Forelimb muscle (tissue), 1 donor: ENCODE measurements around the gene OR6F1. TPM values are rescaled to one million over a fixed set of nuclear protein-coding genes. Genes with fewer than 3 reads are reported as not detected.
"Not testable (repeated sequence)": the region's sequence is repeated elsewhere in the genome, so short reads cannot be mapped to it uniquely, and the experiment has no call there.

Experiments used
- DNase-seq: peaks from one replicate; pipeline ENCODE4 v3.0.0-alpha.2; 2013; ENCODE audit warnings: low read depth
- polyA plus RNA-seq: library from polyadenylated mRNA; unstranded; fragments of 120-200 nt; gene quantifications from one replicate; pipeline ENCODE4 v1.2.1, GENCODE V29; 2013; ENCODE audit not compliant: insufficient read length

OR6F1 gene
- not detected for polyA plus RNA-seq

DNA sequence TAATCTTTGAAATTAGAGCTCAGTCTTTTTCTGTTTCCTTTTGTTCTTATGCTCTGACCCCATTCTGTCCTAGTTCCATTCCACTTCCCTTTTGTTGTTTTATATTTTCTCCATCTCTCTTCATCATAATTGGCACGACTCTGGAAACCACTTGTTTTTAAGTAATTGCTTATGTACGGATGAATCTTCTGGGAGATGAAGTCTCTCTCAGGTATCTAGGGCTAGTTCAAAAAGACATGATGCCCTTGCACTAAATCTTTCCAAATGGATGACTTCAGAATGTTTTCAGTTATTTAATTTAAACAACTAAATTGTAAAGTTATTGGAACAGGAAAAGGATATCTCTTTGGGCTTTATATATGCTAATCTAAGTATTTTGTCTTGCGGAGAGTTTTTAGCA, at the start of gene OR6F1:
Gene OR6F1 (minus strand): TSS at position 101 of the 400 bp plus-strand sequence. CDS start 3,891 bp downstream, outside the sequence.
- DNase-seq, result no peak

DNA sequence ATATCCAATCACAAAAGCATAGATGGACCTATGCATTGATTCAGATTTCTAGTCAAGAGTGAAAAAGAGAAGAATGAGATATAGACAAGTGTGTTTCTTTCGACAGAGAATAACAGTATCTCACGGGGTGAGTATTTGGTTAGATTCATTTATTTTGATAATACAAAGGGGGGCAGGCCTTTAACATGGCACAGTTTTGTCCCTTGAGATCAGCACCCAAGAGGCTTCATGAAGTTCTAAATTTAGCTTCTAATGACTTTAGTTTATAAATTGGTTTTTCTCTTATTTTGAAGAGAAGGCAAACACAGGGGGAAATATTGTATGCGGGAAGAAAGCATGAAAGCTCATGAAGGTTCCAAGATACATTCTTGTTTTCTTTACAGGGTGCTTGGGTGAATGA, 44.0 kb upstream of the OR6F1 start, which contains the start of gene OR1C1:
Gene OR1C1 (minus strand): TSS at position 101 of the 400 bp plus-strand sequence. CDS start 2,150 bp downstream, outside the sequence.
- DNase-seq, result no peak

DNA sequence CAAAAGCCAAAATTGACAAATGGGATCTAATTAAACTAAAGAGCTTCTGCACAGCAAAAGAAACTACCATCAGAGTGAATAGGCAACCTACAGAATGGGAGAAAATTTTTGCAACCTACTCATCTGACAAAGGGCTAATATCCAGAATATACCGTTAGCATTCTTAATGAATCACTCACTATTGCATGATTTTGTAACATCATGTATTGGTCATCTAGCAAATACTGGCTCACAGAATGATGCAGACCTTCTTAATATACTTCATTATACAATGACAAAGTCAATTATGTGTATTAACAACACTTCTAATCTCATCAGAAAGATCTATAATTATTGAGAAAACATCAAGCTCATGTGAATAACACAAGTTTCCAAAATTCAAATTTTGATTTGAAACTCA, 37.9 kb upstream of the OR6F1 start:
- DNase-seq, result not testable (repeated sequence)

DNA sequence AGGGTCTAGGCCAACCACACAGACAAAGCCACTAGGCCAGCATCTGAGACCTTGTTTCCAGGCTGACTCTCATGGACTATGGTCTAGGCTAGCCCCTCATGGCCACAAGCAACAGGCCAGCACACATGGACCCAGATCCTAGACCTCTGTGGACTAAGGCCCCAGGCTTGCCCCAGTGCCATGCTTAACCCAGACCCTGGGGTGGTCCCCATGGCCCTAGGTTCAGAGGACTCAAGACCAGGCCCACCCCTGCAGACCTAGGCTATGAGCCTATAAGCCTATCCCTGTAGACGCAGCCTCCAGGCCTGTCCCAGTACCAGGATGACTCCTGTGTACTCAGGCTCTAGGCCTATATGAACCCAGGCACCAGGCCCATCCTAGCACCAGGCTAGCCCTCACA, 33.4 kb upstream of the OR6F1 start:
- no peak for DNase-seq

DNA sequence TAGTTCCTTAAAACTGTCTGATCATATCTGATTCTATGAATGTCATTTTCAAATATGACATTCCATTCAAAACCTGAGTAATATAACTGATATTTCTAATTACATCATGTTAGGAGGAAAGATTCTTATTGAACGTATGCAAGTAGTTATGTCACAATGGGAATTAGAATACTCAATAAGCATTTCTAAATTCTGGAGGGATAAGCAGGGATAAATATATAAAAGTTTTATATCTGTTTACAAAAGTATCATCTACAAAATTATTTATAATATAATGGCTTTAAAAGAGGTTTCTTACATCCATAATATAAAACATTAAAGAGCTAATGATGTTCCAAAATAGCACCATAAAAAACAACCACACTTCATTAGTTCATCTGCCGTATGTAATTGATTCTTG, 31.6 kb upstream of the OR6F1 start, which contains the start of gene OR14A2:
Gene OR14A2 (minus strand): TSS at position 101 of the 400 bp plus-strand sequence.
- no peak for DNase-seq

DNA sequence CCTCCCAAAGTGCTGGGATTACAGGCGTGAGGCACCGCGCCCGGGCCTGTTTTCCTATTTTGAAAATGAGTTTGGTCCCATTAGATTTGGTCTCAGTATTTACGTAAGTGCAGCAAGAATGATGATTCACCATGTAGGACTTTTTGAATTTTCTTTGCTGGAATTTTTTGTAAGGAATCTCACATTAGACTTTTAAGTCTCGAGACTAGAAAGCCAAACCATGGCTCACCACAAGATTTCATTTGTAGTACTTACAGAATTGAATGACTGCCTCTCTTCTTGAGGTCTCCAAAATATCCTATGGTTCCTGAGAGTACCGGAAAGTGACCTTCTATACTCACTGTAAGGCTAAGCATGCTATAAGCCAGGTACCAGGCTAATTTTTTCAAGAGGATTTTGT, 31.2 kb upstream of the OR6F1 start:
- no peak for DNase-seq

DNA sequence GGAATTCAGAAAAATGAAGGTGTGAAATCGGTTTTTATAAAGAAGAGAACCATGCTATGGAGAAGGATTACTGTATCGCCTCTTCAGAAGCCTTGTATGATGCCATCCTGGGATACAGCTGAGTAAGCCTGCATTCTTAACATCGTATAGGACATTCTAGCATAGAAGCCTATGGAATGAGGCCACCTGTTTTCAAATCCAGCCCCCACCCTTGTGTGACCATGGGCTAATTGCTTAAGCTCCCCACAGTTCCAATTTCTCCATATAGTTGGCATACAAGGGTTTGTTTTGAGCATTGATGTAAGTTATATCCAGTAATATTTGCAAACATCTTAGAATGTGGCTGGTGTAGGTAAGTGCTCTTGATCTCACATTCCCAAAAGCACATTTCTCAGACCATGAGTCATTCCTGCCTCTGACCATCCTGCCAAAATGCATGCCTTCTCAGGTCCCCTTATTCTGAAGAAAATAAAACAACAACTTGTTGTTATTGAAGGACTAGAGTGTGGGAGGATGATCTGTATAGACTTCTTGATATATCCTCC, 30.0 kb upstream of the OR6F1 start:
- no peak for DNase-seq

DNA sequence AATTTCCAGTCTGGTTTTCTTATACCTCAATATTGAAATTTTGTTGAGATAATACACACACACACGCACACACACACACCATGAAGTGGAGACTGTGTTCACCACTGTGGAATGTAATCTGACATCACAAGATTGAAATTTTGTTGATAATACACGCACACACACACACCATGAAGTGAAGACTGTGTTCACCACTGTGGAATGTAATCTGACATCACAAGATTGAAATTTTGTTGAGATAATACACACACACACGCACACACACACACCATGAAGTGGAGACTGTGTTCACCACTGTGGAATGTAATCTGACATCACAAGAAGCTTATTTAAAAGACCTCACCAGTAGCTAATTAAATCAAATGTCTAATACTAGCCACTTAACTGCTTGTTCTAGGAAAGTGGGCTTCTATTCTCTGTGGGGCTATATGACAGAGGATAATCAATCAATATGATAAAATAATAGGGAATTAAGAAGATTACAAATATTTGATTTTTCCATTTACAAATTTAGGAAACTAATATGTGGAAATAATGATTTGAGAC, 25.8 kb upstream of the OR6F1 start:
- not testable (repeated sequence) for DNase-seq

DNA sequence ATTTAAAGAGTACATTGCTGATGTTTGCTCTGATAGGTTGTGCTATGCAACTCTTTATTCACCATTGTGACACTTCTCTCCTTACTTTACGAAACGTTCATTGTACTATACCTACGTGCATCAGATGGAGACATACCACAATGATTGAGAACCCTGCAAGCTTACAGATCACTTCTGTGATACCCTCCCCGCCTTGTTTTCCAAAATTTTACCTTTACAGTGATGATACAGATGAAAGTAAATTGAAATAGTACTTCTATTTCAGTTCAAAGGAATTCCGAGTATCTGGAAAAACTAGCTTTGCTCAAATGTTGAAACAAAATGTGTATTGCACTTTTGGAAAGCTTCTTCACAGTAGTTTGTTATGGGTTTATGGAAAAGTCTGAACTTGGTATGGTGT, 25.3 kb upstream of the OR6F1 start:
- DNase-seq, result no peak

DNA sequence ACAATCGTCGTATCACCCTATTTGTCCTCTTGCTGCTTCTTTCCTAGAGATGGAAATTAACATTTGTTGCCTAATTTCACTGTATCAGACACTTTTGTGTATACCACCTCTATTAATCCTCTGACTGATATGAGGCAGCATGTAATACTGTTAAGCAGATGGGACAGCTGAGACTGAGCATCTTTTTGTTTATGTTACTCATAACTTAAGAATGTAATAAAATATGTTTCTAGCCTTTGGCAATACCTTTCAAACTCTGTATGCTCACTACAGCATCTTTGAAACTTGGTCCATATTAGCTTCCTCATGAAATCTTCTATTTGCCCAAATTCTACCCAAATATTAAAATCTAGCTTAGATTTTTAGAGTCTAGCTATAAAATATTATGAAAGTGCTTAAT, 24.3 kb upstream of the OR6F1 start:
- no peak for DNase-seq

DNA sequence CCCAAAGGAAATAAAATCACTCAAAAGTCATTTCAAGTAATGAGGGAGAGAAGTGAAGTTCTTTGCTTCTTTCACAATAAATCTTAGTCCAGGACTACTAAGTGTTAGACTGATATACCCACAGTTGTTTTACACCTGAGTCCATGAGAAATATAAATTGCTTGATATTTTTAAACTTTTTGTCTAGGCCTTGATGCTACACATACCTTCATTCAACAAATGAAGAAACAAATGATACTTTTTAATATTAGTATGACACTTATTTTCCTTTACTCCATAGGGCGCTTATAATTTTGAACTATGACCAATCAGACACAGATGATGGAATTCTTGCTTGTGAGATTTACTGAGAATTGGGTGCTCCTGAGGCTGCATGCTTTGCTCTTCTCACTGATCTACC, 21.9 kb upstream of the OR6F1 start, which contains the start of gene OR14K1:
Gene OR14K1 (plus strand): TSS at position 301 of the 400 bp plus-strand sequence. CDS start 0 bp downstream, at position 301.
- DNase-seq, result no peak

DNA sequence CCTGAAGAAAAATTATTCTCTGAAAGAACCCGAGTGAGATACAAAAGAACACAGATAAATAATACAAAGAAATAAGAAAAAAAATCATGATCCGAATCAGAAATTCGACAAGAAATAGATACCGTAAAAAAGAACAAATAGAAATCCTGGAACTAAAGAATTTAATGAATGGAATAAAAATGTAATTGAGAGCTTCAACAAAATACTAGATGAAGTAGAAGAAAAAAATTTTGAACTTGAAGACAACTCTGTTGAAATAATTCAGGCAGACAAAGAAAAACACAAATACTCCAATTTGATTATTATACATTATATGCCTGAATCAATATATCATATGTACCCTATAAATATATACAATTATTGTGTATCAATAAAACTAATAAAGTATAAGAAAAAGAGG, 4.8 kb upstream of the OR6F1 start:
- DNase-seq, result no peak

DNA sequence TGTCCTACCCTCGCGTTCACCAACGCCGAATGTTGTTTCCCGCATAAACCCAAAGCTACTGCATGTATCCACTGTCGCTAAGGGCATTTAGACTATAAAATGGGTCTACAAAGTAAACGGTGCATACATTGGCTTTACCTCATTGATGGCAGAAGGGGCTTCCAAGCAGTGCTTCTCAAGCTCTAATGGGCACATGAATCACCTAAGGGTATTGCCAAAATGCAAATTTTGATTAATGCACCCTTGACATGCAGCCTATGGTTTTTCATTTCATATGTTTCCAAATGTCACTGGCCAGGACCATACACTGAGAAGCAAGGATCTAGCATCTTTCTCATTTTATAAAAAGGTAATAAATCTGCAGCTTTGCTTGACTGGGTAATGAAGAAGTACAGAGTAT, 2.7 kb downstream of the OR6F1 start:
- DNase-seq, result no peak

DNA sequence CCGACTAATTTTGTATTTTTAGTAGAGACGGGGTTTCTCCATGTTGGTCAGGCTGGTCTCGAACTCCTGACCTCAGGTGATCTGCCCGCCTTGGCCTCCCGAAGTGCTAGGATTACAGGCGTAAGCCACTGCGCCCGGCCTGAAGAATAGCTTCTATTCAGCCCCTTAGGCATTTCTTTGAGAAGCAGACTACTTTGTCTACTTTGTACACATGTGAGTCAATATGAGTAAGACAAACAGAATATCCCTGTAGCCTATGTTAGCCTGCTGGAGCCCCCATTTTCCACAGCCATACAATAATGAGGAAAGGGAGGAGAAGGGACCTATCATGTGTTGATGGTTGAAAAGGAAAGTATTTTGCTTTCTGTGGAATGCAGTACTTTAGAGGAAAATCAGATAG, 5.8 kb downstream of the OR6F1 start:
- not testable (repeated sequence) for DNase-seq

DNA sequence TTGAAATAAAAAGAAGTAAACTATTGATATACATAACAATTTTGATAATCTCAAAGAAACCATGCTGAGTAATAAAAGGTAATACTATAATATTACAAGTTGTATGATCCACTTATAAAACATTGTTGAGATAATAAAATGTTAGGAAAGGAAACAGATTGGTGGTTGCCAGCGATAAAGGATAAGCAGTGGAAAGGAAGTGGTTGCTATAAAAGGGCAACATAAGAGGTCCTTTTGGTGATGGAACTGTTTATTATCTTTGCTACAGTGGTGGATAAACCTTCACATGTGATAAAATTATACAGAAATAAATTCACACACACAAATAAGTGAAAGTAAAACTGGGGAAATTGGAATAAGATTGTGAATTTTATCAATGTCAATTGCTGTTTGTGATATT, 15.1 kb downstream of the OR6F1 start:
- no peak for DNase-seq

DNA sequence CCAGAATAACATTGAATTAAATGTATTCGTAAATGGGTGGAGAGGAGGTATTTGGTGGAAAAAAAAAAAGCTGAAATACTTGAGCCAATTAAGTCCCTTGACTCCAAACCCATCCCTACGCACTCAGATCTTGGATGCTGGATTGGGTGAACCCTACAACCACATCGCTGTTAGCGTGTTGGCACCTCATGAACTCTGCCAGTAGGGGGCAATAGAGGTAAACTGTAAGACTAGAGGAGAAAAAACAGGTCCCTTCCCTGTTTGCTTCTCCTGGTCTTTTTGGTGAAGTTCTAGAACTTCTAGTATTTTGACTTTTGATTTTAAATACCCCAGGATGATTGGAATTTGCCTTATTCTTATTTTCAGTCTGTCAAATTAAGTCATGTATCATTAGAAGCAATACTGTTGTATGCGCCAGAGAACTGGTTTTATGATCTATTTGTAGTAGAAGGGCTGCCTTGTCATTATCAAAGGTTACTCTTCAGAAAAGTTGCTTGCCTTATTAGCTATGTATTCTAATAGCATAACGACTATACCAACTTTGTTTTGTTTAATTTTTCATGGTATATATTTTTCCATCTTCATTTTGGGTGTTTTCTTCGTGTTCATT, 35.1 kb downstream of the OR6F1 start:
- DNase-seq, result no peak

DNA sequence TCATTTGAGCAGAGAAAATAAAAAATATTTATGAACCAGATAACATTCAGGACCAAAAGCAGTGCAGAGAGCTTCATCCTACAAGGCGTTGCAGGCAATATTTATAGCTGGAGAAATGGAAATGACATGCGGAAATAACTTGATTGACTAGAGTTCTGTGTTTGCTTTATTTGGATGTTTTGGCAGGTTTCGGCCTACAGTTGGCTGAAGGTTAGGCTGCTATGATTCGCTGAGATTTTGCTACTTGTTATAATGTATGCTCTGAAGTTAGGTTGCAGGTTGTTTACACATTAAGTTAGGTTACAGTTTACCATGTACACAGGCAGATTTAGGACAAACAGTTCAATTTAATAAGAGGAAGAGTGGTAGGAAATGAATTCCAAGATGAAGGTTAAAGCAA, 36.3 kb downstream of the OR6F1 start:
- DNase-seq, result no peak

DNA sequence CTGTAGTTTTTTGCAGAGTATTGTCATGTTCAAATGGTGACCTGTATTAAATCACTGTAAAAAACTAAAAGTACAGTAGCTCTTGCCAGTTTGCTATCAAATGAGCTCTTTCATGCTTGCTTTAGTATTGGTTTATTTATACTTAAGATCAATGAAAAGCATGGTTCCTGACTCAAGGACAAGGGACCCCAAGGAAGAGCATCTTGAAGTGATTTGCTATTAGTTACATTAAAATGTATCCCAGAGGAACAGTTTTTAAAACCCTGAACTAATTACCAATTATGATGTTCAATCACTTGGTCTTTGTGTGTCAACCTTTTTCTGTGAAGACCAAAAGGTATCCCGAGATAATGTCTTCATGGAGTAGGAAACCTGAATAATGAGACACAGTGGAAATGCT, 36.8 kb downstream of the OR6F1 start, which contains the start of gene OR13G1:
Gene OR13G1 (minus strand): TSS at position 101 of the 400 bp plus-strand sequence. CDS start 6,698 bp downstream, outside the sequence.
- DNase-seq, result no peak

DNA sequence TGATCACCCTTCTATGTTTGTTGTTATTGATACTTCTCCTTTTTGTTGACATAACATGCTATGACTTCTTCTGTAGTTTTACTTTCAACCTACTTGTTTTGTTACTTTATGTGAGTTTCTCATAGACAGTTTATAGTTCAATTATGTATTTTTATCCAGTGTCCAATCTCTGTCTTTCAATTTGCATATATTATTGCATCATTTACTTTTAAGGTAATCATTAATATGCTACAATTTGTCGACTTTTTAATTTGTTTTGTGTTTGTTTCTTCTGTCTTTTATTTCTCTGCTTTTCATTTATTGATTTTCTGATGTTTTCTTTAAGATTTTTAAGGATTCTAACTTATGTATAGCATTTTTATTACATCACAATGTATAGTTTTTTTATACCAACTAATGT, 47.2 kb downstream of the OR6F1 start:
- DNase-seq, result no peak
